GM06990 (cell line): ENCODE results near the gene TAS1R3.

Experiments used
- DNase-seq: peaks from one replicate; pipeline ENCODE4 v3.0.0-alpha.2; 2011; ENCODE audit not compliant: insufficient read length; ENCODE audit errors: extremely low read depth
- H3K27me3 ChIP-seq: replicated peaks from 2 replicates; pipeline ENCODE4 v1.6.0; 2011; ENCODE audit warnings: low read length; ENCODE audit not compliant: control insufficient read depth, insufficient read depth
- H3K36me3 ChIP-seq: 2 replicates; pipeline ENCODE4 v1.5.1; 2011; ENCODE audit warnings: low read length; ENCODE audit not compliant: control insufficient read depth, insufficient read depth
- H3K4me3 ChIP-seq: replicated peaks from 2 replicates; pipeline ENCODE4 v1.5.1; 2011; ENCODE audit warnings: low read depth, mild to moderate bottlenecking, control low read depth, low read length
- CTCF ChIP-seq: IDR thresholded peaks from 2 replicates; pipeline ENCODE4 v1.5.1; 2011; ENCODE audit warnings: low read length, control low read depth, mild to moderate bottlenecking, inconsistent platforms; ENCODE audit not compliant: insufficient read depth, poor library complexity, severe bottlenecking

Gene TAS1R3

DNA sequence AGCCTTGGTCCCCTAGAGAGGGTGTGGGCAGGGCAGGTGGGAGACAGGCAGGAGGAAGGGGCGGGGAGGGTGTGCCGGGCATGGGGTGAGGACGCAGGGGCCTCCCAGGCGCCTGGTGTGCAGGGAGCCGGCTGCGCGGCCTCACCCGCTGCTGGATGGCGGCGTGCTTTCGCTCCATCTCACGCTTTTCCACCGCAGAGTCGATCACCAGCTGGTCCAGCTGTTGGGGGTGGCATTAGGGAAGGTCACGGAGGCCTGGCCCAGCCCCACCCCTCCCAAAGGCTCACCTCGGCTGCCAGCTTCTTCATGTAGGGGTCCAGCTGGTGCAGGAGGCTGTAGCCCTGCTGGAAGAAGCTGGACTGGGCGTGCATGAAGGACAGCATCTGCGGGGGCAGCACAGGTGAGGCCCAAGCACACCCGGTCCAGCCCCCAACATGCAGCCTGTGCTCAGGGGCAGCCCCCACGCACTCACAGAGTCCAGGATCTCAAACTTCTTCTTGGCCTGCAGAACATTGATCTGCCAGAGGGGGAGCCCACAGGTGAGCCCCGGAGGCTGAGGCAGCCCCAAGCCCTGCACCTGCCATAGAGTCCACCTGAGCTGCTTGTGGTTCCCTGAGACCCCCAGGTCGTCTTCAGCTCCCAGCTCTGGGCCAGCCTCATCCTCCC, 31.3 kb upstream of the TAS1R3 start:
- no peaks in the 10 kb centered on the region for H3K36me3 ChIP-seq
- no peaks in the 10 kb centered on the region for H3K27me3 ChIP-seq
- no peak overlapping the region for H3K4me3 ChIP-seq
- TF ChIP-seq CTCF = peak; percentile 66
- DNase-seq = no peak

- no peak for DNase-seq
- Histone ChIP-seq H3K4me3 (no peak overlapping the region), H3K27me3 (no peaks in the 10 kb centered on the region), H3K36me3 (no peaks in the 10 kb centered on the region)
- no peak for TF ChIP-seq CTCF
Measured at GRCh38 chr1:1300352-1300739, 30.7 kb upstream of the TAS1R3 start.

DNA sequence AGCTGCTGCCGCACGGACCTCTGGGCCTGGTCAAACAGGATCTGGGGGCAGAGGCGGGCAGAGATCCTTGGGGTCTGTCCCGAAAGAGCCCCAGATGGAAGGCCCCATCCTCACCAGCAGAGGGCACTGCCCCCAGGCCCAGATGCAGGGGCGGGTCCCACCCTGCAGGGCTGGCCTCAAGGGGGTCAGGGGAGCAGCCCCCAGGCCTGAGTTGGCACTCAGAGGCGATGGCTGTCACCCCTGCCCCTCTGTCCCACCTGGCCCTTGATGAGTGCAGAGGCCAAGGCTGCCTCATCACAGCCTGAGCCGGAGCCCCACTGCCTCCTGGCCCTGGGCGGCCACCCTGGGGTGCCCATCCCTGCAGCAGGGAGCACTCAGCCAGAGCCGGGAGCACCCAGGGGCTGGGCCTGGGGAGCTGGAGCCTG, 29.1 kb upstream of the TAS1R3 start:
- Histone ChIP-seq H3K27me3 (no peaks in the 10 kb centered on the region), H3K4me3 (no peak overlapping the region), H3K36me3 (no peaks in the 10 kb centered on the region)
- no peak for DNase-seq
- peak; percentile 65 for TF ChIP-seq CTCF

GRCh38 chr1:1302951-1303509, 28.1 kb upstream of the TAS1R3 start:
- Histone ChIP-seq H3K4me3 (no peak overlapping the region), H3K36me3 (no peaks in the 10 kb centered on the region), H3K27me3 (no peaks in the 10 kb centered on the region)
- no peak for TF ChIP-seq CTCF
- no peak for DNase-seq

- H3K4me3 ChIP-seq = no peak overlapping the region
Measured at GRCh38 chr1:1303736-1304135, 27.3 kb upstream of the TAS1R3 start.

More at GRCh38 chr1:1303736-1304135, 27.3 kb upstream of the TAS1R3 start:
- H3K36me3 ChIP-seq = no peaks in the 10 kb centered on the region
- DNase-seq = no peak
- no peaks in the 10 kb centered on the region for H3K27me3 ChIP-seq
- no peak for TF ChIP-seq CTCF
